Testis (tissue), 3 donors: ENCODE data around the gene NANOS3. TPM values are rescaled to one million over a fixed set of nuclear protein-coding genes. Genes with fewer than 3 reads are reported as not detected.

ENCODE experiments used
- DNase-seq: peaks from one replicate; pipeline ENCODE4 v3.0.0-alpha.2; 2019
- H3K27ac ChIP-seq, 2 donors: fragments of 200-600 bp; sonication (generic); one replicate each; pipeline ENCODE4 v1.5.1; 2019
- H3K27me3 ChIP-seq: fragments of 200-600 bp; sonication (generic); one replicate; pipeline ENCODE4 v1.5.1; 2019
- H3K36me3 ChIP-seq: fragments of 200-600 bp; sonication (generic); one replicate; pipeline ENCODE4 v1.5.1; 2017; ENCODE audit warnings: low read depth; ENCODE audit errors: missing control alignments
- H3K4me1 ChIP-seq: fragments of 200-600 bp; sonication (generic); one replicate; pipeline ENCODE4 v1.5.1; 2019
- H3K4me3 ChIP-seq, 2 donors: fragments of 200-600 bp; sonication (generic); one replicate each; pipeline ENCODE4 v1.5.1; 2017 to 2019
- H3K9me3 ChIP-seq: fragments of 200-600 bp; sonication (generic); one replicate; pipeline ENCODE4 v1.5.1; 2017
- POLR2A ChIP-seq: fragments of 450-650 bp; IDR thresholded peaks from one replicate; pipeline ENCODE4 v1.6.1; 2017; ENCODE audit warnings: antibody characterized with exemption, mild to moderate bottlenecking, moderate library complexity
- WGBS, 2 donors: methylation state at CpG; one replicate each; pipeline ENCODE4 v1.1.5; 2018; 5-methylcytosine and 5-hydroxymethylcytosine counted together
- intact Hi-C: fragments of 100-400 bp; cut with DNase I; formaldehyde crosslinking; loops from one replicate; pipeline ENCODE4 v1.15.1; 2023; ENCODE audit warnings: low total_unique reads
- polyA plus RNA-seq: library from polyadenylated mRNA; stranded (reverse); fragments of 350-450 nt; fragmentation: Illumina TruSeq; extraction: RNeasy Lipid Tissue Mini Kit (QIAGEN cat#74804); gene quantifications from one replicate; pipeline ENCODE4 v1.2.3, GENCODE V29; 2014; ENCODE audit warnings: low read depth, low replicate concordance; ENCODE audit not compliant: insufficient read depth
- total RNA-seq, 2 donors: library from RNA; depleted of rRNA; stranded (reverse); fragments of >200 nt; gene quantifications; one replicate each; pipeline ENCODE4 v1.2.3, GENCODE V29; 2016
- TF ChIP-seq, protein P1 (sequence below), 3 experiments: fragments of 450-650 bp in 2 of 3; fragments of 200-600 bp in 1 of 3; sonication (generic) in 1 of 3; IDR thresholded peaks; one replicate each; pipeline ENCODE4 v1.5.1; 2016 to 2019; ENCODE audit warnings: antibody characterized with exemption in 3 of 3, mild to moderate bottlenecking in 2 of 3, moderate library complexity in 1 of 3

The NANOS3 gene
- total and polyA plus RNA-seq, 3 donors from 2014 or later: 9.3 to 18.6 (median 14.5) TPM

DNA sequence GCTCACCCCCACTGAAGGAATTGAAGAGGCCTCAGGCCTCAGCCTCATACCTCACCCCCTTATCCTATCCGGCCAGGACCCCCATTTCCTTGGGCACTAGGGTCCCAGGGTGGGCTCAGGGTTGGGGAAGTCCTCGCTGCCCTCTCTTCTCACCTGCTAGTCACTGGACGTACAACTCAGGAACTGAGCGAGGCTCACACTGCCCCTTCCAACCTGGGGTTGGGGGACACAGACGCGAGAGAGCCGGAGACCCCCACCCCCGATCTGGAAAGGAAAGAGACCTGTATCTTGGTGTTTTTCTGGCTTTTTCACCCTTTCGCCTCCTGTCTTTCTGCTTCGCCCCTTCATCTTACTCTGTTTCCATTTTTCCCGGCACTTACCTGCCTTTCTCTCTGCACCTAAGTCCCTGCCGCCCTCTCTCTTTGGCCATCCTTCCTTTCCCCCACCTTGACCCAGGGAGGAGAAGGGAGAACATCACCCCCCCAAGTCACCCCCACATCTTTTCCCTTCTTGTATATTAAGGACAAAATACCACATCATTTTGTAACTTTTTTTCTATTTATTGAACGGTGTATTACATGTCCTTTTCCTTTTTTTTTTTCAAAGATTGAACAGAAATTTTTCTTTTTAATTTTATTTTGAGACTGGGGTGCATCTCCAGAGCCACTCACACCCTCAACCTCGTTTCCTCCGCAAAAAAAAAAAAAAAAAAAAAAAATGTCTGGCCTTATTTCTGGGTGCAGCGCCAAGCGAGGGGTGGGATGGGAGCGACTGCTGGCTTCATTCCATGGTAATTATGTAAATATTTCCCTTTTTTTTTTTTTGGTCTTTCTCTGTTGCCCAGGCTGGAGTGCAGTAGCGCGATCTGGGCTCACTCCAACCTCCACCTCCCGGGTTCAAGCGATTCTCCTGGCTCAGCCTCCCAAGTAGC, 45.1 kb upstream of the NANOS3 start:
- H3K9me3 ChIP-seq: no peaks in the 10 kb centered on the region
- WGBS, 2 donors: 70 to 71% methylated on average over 22 of the region's 22 CpGs
- intact Hi-C loops: no loop called here
- no peak overlapping the region for H3K4me3 ChIP-seq
- peaks cover 13% of the 10 kb centered on the region for H3K4me1 ChIP-seq
- no peaks in the 10 kb centered on the region for H3K27me3 ChIP-seq
- TF ChIP-seq POLR2A: no peak
- TF ChIP-seq, protein P1, sequence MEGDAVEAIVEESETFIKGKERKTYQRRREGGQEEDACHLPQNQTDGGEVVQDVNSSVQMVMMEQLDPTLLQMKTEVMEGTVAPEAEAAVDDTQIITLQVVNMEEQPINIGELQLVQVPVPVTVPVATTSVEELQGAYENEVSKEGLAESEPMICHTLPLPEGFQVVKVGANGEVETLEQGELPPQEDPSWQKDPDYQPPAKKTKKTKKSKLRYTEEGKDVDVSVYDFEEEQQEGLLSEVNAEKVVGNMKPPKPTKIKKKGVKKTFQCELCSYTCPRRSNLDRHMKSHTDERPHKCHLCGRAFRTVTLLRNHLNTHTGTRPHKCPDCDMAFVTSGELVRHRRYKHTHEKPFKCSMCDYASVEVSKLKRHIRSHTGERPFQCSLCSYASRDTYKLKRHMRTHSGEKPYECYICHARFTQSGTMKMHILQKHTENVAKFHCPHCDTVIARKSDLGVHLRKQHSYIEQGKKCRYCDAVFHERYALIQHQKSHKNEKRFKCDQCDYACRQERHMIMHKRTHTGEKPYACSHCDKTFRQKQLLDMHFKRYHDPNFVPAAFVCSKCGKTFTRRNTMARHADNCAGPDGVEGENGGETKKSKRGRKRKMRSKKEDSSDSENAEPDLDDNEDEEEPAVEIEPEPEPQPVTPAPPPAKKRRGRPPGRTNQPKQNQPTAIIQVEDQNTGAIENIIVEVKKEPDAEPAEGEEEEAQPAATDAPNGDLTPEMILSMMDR (IDR thresholded peaks at IDR 0.05): no peak
- no peak for DNase-seq
- no peaks in the 10 kb centered on the region for H3K36me3 ChIP-seq
- no peak overlapping the region for H3K27ac ChIP-seq

- WGBS, 2 donors: 8 to 9% methylated on average over 26 to 56 of the region's 59 CpGs
- intact Hi-C loops: no loop called here
Measured at GRCh38 chr19:13833330-13834243, 43.3 kb upstream of the NANOS3 start.

GRCh38 chr19:13834244-13835069, 42.5 kb upstream of the NANOS3 start:
- H3K27me3 ChIP-seq: no peaks in the 10 kb centered on the region
- H3K4me1 ChIP-seq: peaks cover 21% of the 10 kb centered on the region
- TF ChIP-seq, protein P1 (IDR thresholded peaks at IDR 0.05): no peak
- TF ChIP-seq POLR2A: no peak
- no peak for DNase-seq
- intact Hi-C loops: no loop called here
- H3K9me3 ChIP-seq: no peaks in the 10 kb centered on the region
- H3K36me3 ChIP-seq: no peaks in the 10 kb centered on the region
- H3K27ac ChIP-seq: peak overlapping the region in 1 of 2 donors; percentile 78
- WGBS, 2 donors: 62 to 66% methylated on average over 13 to 14 of the region's 14 CpGs
- no peak overlapping the region for H3K4me3 ChIP-seq

More at GRCh38 chr19:13833330-13834243, 43.3 kb upstream of the NANOS3 start:
- no peaks in the 10 kb centered on the region for H3K36me3 ChIP-seq
- H3K27me3 ChIP-seq: no peaks in the 10 kb centered on the region
- peak overlapping the region; percentile 36 to 47 for H3K4me3 ChIP-seq
- no peak for TF ChIP-seq POLR2A
- TF ChIP-seq, protein P1 (IDR thresholded peaks at IDR 0.05): peak in 1 of 3 experiments; percentile 3
- peak; percentile 95 for DNase-seq
- peak overlapping the region in 1 of 2 donors; percentile 78 for H3K27ac ChIP-seq
- no peaks in the 10 kb centered on the region for H3K9me3 ChIP-seq
- H3K4me1 ChIP-seq: peaks cover 17% of the 10 kb centered on the region
